AG04449 (cell line): ENCODE results near the gene TP73.

Experiments used
- CTCF ChIA-PET: fragments of 350-600 bp; formaldehyde crosslinking; extraction: SDS; loops from one replicate; lab custom pipeline; 2021; ENCODE audit warnings: antibody characterized with exemption; lab: Yijun Ruan, JAX
- POLR2A ChIA-PET: fragments of 400-600, 350-600 bp; formaldehyde crosslinking; extraction: SDS; loops from one replicate; lab custom pipeline; 2020; ENCODE audit warnings: antibody characterized with exemption, inconsistent platforms; lab: Yijun Ruan, JAX
- DNase-seq: peaks from one replicate; pipeline ENCODE4 v3.0.0-alpha.2; 2010; ENCODE audit warnings: low read depth, low spot score
- H3K4me3 ChIP-seq: 2 replicates; pipeline ENCODE4 v1.5.1; 2011; ENCODE audit warnings: low read depth, mild to moderate bottlenecking, control low read depth, low read length
- CTCF ChIP-seq: IDR thresholded peaks from one replicate; pipeline ENCODE4 v1.5.1; 2011; ENCODE audit warnings: mild to moderate bottlenecking, moderate library complexity, low read length, control low read depth, inconsistent platforms; ENCODE audit not compliant: insufficient read depth; ENCODE audit errors: missing control alignments

Gene TP73

GRCh38 chr1:3753656-3754454, 101.5 kb downstream of the TP73 start:
- no peak for TF ChIP-seq CTCF
- POLR2A ChIA-PET = no interaction called here
- no peak overlapping the region for H3K4me3 ChIP-seq
- CTCF ChIA-PET = no interaction called here
- no peak for DNase-seq

GRCh38 chr1:3756394-3756793, 104.1 kb downstream of the TP73 start:
- DNase-seq = no peak
- POLR2A ChIA-PET = no interaction called here
- CTCF ChIA-PET = interaction anchor here (1.3 to 1.6 kb wide), 3 partner anchors 32 to 303 kb away, joined by 3 to 5 read pairs (median 3); no protein-coding TSS in a partner anchor
- no peak for TF ChIP-seq CTCF
- H3K4me3 ChIP-seq = no peak overlapping the region

- POLR2A ChIA-PET = no interaction called here
- no peak overlapping the region for H3K4me3 ChIP-seq
- no peak for DNase-seq
- TF ChIP-seq CTCF = no peak
- CTCF ChIA-PET = no interaction called here
Observed at GRCh38 chr1:3759164-3759563, 106.8 kb downstream of the TP73 start.

- ChIA-PET POLR2A (no interaction called here), CTCF (interaction anchor here (1.3 kb wide), 1 partner anchor 35 kb away, joined by 3 read pairs; no protein-coding TSS in a partner anchor)
- DNase-seq = no peak
- H3K4me3 ChIP-seq = no peak overlapping the region
- TF ChIP-seq CTCF = no peak
Observed at GRCh38 chr1:3759796-3760195, 107.5 kb downstream of the TP73 start.

- POLR2A ChIA-PET = no interaction called here
- TF ChIP-seq CTCF = no peak
- no peak overlapping the region for H3K4me3 ChIP-seq
- DNase-seq = no peak
- CTCF ChIA-PET = interaction anchor here (1.0 to 1.2 kb wide), 3 partner anchors 9 to 37 kb away, joined by 3 read pairs; partner anchors contain the start of gene CCDC27
Observed at GRCh38 chr1:3761296-3762010, 109.1 kb downstream of the TP73 start.
